Psoas muscle (tissue), 8 donors: Measurements from ENCODE around the gene KANSL1. TPM values are rescaled to one million over a fixed set of nuclear protein-coding genes. Genes with fewer than 3 reads are reported as not detected.
"Not testable (repeated sequence)": the region's sequence is repeated elsewhere in the genome, so short reads cannot be mapped to it uniquely, and the experiment has no call there.

Experiments
- ATAC-seq, 4 donors: fragments of 200-7000 bp; cut with Tn5 transposase; one replicate each; pipeline ENCODE4 v1.9.1; 2020; ENCODE audit warnings: moderate library complexity in 3 of 4, mild to moderate bottlenecking in 2 of 4
- DNase-seq, 2 donors: peaks; one replicate each; pipeline ENCODE4 v3.0.0-alpha.2; 2020
- H3K27ac ChIP-seq: fragments of 200-600 bp; one replicate; pipeline ENCODE4 v1.8.0; 2022
- H3K27me3 ChIP-seq, 3 donors: fragments of 200-600 bp in 1 of 3; one replicate each; pipeline versions ENCODE4 v1.6.1 to v1.8.0; 2013 to 2022; ENCODE audit warnings: low read length in 2 of 3, mild to moderate bottlenecking in 2 of 3, moderate library complexity in 1 of 3; ENCODE audit not compliant: insufficient read depth in 3 of 3
- H3K36me3 ChIP-seq, 2 donors: fragments of 200-600 bp in 1 of 2; one replicate each; pipeline versions ENCODE4 v1.6.1 to v1.8.0; 2013 to 2022; ENCODE audit warnings: low read depth in 1 of 2, mild to moderate bottlenecking in 1 of 2, moderate library complexity in 1 of 2; ENCODE audit not compliant: insufficient read depth in 1 of 2
- H3K4me1 ChIP-seq: fragments of 200-600 bp; one replicate; pipeline ENCODE4 v1.8.0; 2022
- H3K4me3 ChIP-seq: fragments of 200-600 bp; one replicate; pipeline ENCODE4 v1.8.0; 2022; ENCODE audit warnings: mild to moderate bottlenecking
- H3K9me3 ChIP-seq: fragments of 200-600 bp; one replicate; pipeline ENCODE4 v1.8.0; 2022
- CTCF ChIP-seq: fragments of 200-600 bp; IDR thresholded peaks from one replicate; pipeline ENCODE4 v1.8.0; 2022; ENCODE audit warnings: antibody characterized with exemption
- WGBS, 3 donors: extraction: QIAGEN DNeasy Blood & Tissue Kit; methylation state at CpG; one replicate each; pipeline versions ENCODE4 v1.1.6 to v1.1.7; 2013; 5-methylcytosine and 5-hydroxymethylcytosine counted together
- intact Hi-C, 2 donors: fragments of 100-400 bp; cut with DNase I; formaldehyde crosslinking; loops; one replicate each; pipeline versions ENCODE4 v1.11.0 to v1.14.2; 2022
- polyA plus RNA-seq, 3 donors: library from polyadenylated mRNA; stranded (reverse); fragments of 200-250 nt; gene quantifications; one replicate each; pipeline ENCODE4 v1.2.3, GENCODE V29; 2013
- total RNA-seq, 4 donors: library from RNA; stranded (reverse); fragmentation: NEBNext Ultra II Directional in 2 of 4; extraction: Animal tissue kit (Norgen Biotek cat#: 25700) in 2 of 4; gene quantifications; one replicate each; pipeline versions ENCODE4 v1.2.1 to v1.2.4, GENCODE V29; 2021 to 2023
- donor health status: healthy with polysubstance abuse.
- donor health status: DM: no; HTN: no; CAD: no; lungs with moderate emphysema.
- donor health status: Bipolar disorder and iron deficiency.
- donor health status: healthy.
- donor health status: DM: yes; HTN: yes; CAD: no.
- donor health status: DM: no; HTN: no; CAD: no.
- donor health status: DM: no; HTN: no; CAD: no.
- donor health status: DM: yes; HTN: yes; CAD: no.

The KANSL1 gene
- total and polyA plus RNA-seq, 7 donors: 6.9 to 37.5 (median 25.8) TPM

- WGBS, 3 donors: 60 to 78% (median 71%) methylated on average over 2 of the region's 2 CpGs
- Histone ChIP-seq H3K9me3 (no peaks in the 10 kb centered on the region), H3K27ac (no peak overlapping the region), H3K4me1 (peaks cover 71% of the 10 kb centered on the region), H3K36me3 (no peaks in the 10 kb centered on the region), H3K27me3 (no peaks in the 10 kb centered on the region), H3K4me3 (no peak overlapping the region)
- intact Hi-C loops: loop anchor here in 1 of 2 donors (5.0 kb wide), 2 partner anchors 54 to 114 kb away; no protein-coding TSS in a partner anchor
- ATAC-seq (no peak), DNase-seq (no peak)
- TF ChIP-seq CTCF: no peak
These were observed 12.3 kb downstream of the KANSL1 start for GRCh38 chr17:46180892-46181274.

GRCh38 chr17:46180185-46180891 lies 12.9 kb downstream of the KANSL1 start:
- DNase-seq, ATAC-seq: not testable (repeated sequence)
- H3K4me1 ChIP-seq: peaks cover 73% of the 10 kb centered on the region

GRCh38 chr17:46179375-46179999 lies 13.7 kb downstream of the KANSL1 start:
- WGBS, 3 donors: 87 to 92% (median 87%) methylated on average over 11 of the region's 11 CpGs
- intact Hi-C loops: loop anchor here in 1 of 2 donors (5.0 kb wide), 2 partner anchors 37 to 117 kb away; no protein-coding TSS in a partner anchor
- H3K27ac ChIP-seq: no peak overlapping the region

More at GRCh38 chr17:46180185-46180891, 12.9 kb downstream of the KANSL1 start:
- H3K27ac ChIP-seq, H3K27me3 ChIP-seq, H3K36me3 ChIP-seq, H3K4me3 ChIP-seq, H3K9me3 ChIP-seq: not testable (repeated sequence)
- intact Hi-C loops: loop anchor here in 1 of 2 donors (5.0 kb wide), 2 partner anchors 53 to 113 kb away; no protein-coding TSS in a partner anchor
- WGBS, 3 donors: 90 to 92% (median 91%) methylated on average over 16 of the region's 16 CpGs

DNA sequence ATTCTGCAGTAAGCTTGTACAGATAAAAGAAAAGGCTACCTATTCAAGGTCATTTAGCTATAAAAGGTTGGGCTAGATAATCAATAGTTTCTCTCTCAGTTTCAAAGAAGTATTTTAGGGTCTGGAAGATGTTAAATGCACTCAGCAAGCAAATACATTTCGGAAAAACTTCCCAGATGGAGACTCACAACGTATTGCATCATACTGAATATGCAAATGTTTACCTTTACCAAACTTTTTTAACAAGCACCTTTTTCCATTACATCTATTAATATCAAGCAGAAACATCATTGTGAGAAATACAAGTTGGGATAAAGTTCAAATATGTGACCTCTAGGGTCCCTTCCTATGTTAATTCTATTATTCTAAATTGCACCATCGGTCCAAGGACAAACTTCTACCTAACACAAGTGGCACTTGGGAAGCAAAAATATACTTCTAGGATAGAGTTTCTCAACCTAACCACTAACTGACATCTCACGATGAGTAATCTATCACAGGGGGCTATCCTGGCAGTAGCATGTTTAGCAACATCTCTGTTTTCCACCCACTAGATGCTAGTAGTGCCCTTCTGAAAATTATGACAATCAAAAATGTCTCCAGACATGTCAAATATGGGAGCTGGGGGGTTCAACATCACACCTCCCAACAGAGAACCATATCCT lies 14.5 kb downstream of the KANSL1 start:
- no peaks in the 10 kb centered on the region for H3K36me3 ChIP-seq
- intact Hi-C loops: loop anchor here in 1 of 2 donors (5.0 kb wide), 2 partner anchors 36 to 116 kb away; no protein-coding TSS in a partner anchor
- TF ChIP-seq CTCF: no peak
- WGBS, 3 donors: 56 to 68% (median 61%) methylated on average over 4 of the region's 4 CpGs
- peak in 3 of 4 donors; percentile 40 to 65 (median 48) for ATAC-seq
- H3K4me1 ChIP-seq: peaks cover 70% of the 10 kb centered on the region
- no peaks in the 10 kb centered on the region for H3K27me3 ChIP-seq
- DNase-seq: no peak
- no peak overlapping the region for H3K4me3 ChIP-seq
- no peaks in the 10 kb centered on the region for H3K9me3 ChIP-seq
- no peak overlapping the region for H3K27ac ChIP-seq

More at GRCh38 chr17:46179375-46179999, 13.7 kb downstream of the KANSL1 start:
- peaks cover 70% of the 10 kb centered on the region for H3K4me1 ChIP-seq
- ATAC-seq: no peak
- no peak for DNase-seq
- no peak for TF ChIP-seq CTCF
- H3K9me3 ChIP-seq: no peaks in the 10 kb centered on the region
- no peaks in the 10 kb centered on the region for H3K36me3 ChIP-seq
- H3K4me3 ChIP-seq: no peak overlapping the region
- no peaks in the 10 kb centered on the region for H3K27me3 ChIP-seq

- peaks cover 79% of the 10 kb centered on the region for H3K4me1 ChIP-seq
- no peaks in the 10 kb centered on the region for H3K27me3 ChIP-seq
- H3K9me3 ChIP-seq: no peaks in the 10 kb centered on the region
- no peak overlapping the region for H3K4me3 ChIP-seq
- DNase-seq (no peak), ATAC-seq (peak in 2 of 4 donors; percentile 23 to 30)
- WGBS, 3 donors: 51 to 61% (median 52%) methylated on average over 3 of the region's 3 CpGs
- no peak overlapping the region for H3K27ac ChIP-seq
- no peak for TF ChIP-seq CTCF
- intact Hi-C loops: loop anchor here in 1 of 2 donors (5.0 kb wide), 2 partner anchors 35 to 115 kb away; no protein-coding TSS in a partner anchor
- peaks cover 0 to 2% of the 10 kb centered on the region in 2 donors for H3K36me3 ChIP-seq
These were observed 16.3 kb downstream of the KANSL1 start for GRCh38 chr17:46176975-46177374.
